ENCODE measurements around the gene TMF1.

- no peak for TF ChIP-seq CTCF (IDR thresholded peaks at IDR 0.05)
- TF ChIP-seq EZH2phosphoT487 (IDR thresholded peaks at IDR 0.05): no peak
Measured at GRCh38 chr3:69085833-69086722, 33.9 kb upstream of the TMF1 start.
